BE2C (cell line): ENCODE data around the gene FGF14.

ENCODE experiments used
- DNase-seq: peaks from one replicate; pipeline ENCODE4 v3.0.0-alpha.2; 2020
- H3K27me3 ChIP-seq: fragments of 250-450 bp; sonication (Bioruptor Pico); 2 replicates; pipeline ENCODE4 v1.5.1; 2020; ENCODE audit warnings: mild to moderate bottlenecking
- H3K36me3 ChIP-seq: fragments of 250-450 bp; sonication (Bioruptor Pico); 2 replicates; pipeline ENCODE4 v1.5.1; 2020; ENCODE audit warnings: mild to moderate bottlenecking
- H3K4me1 ChIP-seq: fragments of 250-450 bp; sonication (Bioruptor Pico); 2 replicates; pipeline ENCODE4 v1.5.1; 2020
- H3K4me3 ChIP-seq: 2 replicates; pipeline ENCODE4 v1.5.1; 2011; ENCODE audit warnings: low read depth, low read length
- H3K9me3 ChIP-seq: fragments of 250-450 bp; sonication (Bioruptor Pico); 2 replicates; pipeline ENCODE4 v1.5.1; 2020
- TF ChIP-seq, protein P1 (sequence below): IDR thresholded peaks from 2 replicates; pipeline ENCODE4 v1.5.1; 2012; ENCODE audit warnings: mild to moderate bottlenecking, low read depth, low read length

The FGF14 gene

DNA sequence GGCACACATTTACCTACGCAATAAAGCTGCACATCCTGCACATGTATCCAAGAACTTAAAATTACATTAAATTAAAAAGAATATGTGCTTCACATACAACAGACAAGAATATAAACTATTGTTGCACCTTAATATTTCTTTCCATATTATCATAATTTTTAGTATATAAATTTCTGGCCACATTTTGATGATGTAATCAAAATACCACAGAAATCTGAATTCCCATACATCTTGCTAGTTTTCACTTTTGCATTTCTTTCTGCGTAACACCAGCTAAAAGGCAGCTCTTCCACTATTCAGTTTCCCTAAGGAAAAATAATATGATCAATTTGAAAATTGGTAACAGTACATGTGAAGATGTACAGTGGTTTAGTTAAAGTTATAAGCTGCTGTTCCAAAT lies 42.6 kb downstream of the FGF14 start:
- DNase-seq = no peak
- no peak overlapping the region for H3K4me3 ChIP-seq
- peaks cover 16% of the 10 kb centered on the region for H3K4me1 ChIP-seq
- no peaks in the 10 kb centered on the region; the same call in 1 of the 2 replicates for H3K9me3 ChIP-seq
- TF ChIP-seq, protein P1, sequence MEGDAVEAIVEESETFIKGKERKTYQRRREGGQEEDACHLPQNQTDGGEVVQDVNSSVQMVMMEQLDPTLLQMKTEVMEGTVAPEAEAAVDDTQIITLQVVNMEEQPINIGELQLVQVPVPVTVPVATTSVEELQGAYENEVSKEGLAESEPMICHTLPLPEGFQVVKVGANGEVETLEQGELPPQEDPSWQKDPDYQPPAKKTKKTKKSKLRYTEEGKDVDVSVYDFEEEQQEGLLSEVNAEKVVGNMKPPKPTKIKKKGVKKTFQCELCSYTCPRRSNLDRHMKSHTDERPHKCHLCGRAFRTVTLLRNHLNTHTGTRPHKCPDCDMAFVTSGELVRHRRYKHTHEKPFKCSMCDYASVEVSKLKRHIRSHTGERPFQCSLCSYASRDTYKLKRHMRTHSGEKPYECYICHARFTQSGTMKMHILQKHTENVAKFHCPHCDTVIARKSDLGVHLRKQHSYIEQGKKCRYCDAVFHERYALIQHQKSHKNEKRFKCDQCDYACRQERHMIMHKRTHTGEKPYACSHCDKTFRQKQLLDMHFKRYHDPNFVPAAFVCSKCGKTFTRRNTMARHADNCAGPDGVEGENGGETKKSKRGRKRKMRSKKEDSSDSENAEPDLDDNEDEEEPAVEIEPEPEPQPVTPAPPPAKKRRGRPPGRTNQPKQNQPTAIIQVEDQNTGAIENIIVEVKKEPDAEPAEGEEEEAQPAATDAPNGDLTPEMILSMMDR = no peak
- H3K36me3 ChIP-seq = no peaks in the 10 kb centered on the region
- no peaks in the 10 kb centered on the region for H3K27me3 ChIP-seq

DNA sequence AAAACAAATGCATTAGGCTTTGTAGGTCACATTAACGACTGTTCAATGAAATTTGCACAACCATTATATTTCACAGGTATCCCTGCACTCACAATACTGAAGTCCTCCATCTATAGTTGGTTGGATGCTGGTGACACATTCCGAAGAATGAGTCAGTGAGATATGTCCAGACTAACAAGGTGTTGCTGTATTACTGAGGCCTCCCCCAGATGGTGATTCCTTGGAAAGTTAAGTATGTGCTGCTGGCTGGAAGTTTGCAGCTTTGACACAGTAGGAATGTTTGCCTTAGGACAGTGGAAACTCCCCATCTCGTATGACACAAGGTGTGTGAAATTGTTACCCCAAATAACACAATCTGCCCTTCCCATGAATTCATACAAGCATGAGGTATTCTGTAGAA lies 46.6 kb downstream of the FGF14 start:
- DNase-seq = no peak
- TF ChIP-seq, protein P1 = no peak
- H3K9me3 ChIP-seq = no peaks in the 10 kb centered on the region; the same call in 1 of the 2 replicates

DNA sequence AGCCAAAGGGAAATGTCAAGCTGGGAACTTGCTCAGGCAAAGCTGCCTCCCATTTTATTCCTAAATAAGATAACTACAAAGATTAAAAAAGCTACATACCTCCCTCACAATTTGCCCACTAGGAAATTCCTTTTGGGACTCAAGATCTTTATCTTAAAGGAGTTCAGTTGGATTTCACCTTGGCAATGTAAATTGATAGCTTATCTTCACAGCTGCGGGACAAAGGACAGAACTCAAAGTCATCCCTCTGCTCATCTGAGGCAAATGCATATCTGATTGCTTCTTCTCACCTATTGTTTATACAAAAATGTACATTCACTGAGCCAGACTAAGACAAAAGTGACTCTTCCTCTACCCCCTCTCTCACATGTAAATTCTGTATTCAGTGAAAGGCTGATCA lies 47.8 kb downstream of the FGF14 start:
- Histone ChIP-seq H3K27me3 (no peaks in the 10 kb centered on the region), H3K4me3 (no peak overlapping the region), H3K9me3 (no peaks in the 10 kb centered on the region; the same call in 1 of the 2 replicates), H3K4me1 (no peaks in the 10 kb centered on the region; the same call in 1 of the 2 replicates), H3K36me3 (no peaks in the 10 kb centered on the region)
- no peak for DNase-seq
- TF ChIP-seq, protein P1 = no peak

More for the DNA sequence above, 46.6 kb downstream of the FGF14 start:
- H3K4me3 ChIP-seq = no peak overlapping the region
- H3K27me3 ChIP-seq = no peaks in the 10 kb centered on the region
- H3K4me1 ChIP-seq = no peaks in the 10 kb centered on the region
- no peaks in the 10 kb centered on the region for H3K36me3 ChIP-seq

DNA sequence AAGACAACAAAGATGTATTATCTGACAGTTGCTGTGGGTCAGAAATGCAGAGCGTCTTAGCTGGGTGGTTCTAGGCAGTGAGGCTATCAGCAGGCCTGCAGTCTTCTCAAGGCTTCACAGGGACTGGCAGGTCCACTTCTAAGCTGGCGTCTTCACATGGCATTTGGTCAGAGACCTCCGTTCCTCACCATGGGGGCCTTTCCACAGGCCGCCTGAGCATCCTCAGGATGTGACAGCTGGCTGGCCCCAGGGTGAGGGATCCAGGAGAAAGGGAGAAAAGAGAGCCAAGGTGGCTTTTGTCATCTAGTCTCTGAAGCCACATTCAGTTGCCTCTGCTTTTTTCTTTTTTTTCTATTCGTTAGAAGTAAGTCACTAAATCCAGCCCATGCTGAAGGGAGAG lies 50.3 kb downstream of the FGF14 start:
- no peaks in the 10 kb centered on the region for H3K36me3 ChIP-seq
- H3K4me3 ChIP-seq = no peak overlapping the region
- H3K9me3 ChIP-seq = no peaks in the 10 kb centered on the region
- no peak for DNase-seq
- TF ChIP-seq, protein P1 = no peak
- no peaks in the 10 kb centered on the region for H3K27me3 ChIP-seq
- no peaks in the 10 kb centered on the region; the same call in 1 of the 2 replicates for H3K4me1 ChIP-seq

DNA sequence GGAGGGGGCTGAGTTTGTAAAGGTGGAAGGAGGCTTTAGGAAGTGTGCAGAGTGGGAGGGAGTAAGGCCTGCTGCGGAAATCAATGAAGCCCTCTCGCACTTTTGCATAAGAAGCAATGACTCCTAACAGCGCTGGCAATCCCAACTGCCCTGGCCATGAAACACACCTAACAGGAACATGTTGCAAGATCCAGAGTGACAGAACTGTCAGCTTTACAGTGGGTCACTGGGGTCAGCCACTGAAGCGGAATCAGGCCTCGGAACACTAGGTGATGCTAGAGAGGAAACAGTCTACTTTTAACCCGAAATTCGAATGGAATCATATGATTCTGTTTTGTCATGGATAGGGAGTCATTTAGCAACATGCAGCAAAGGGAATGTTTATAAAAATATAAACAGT lies 54.4 kb downstream of the FGF14 start:
- Histone ChIP-seq H3K4me3 (no peak overlapping the region), H3K4me1 (peaks cover 18% of the 10 kb centered on the region), H3K27me3 (no peaks in the 10 kb centered on the region), H3K36me3 (no peaks in the 10 kb centered on the region), H3K9me3 (no peaks in the 10 kb centered on the region)
- DNase-seq = no peak
- TF ChIP-seq, protein P1 = no peak

DNA sequence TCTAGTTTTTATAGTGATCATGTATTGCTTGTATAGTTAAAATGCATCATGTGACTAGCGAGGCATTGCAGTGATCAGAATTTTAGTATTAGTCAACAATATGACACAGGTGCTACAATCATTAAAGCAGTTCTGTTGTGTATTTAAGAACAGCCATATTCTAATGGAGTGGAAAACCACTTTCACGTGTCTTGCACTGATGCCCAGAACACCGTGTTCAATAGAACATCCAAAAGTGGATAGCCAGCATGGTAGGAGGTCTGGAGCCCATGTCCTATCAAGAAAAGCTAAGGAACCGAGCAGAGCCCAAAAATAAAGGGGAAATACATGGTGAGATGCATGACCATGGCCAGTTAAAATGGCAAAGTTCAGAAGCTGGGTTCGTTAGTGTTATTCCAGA lies 55.1 kb downstream of the FGF14 start:
- H3K36me3 ChIP-seq = no peaks in the 10 kb centered on the region
- peaks cover 18% of the 10 kb centered on the region for H3K4me1 ChIP-seq
- no peak for DNase-seq
- H3K9me3 ChIP-seq = no peaks in the 10 kb centered on the region
- H3K27me3 ChIP-seq = no peaks in the 10 kb centered on the region
- TF ChIP-seq, protein P1 = no peak
- H3K4me3 ChIP-seq = no peak overlapping the region
